Testis (tissue), 3 donors: Measurements from ENCODE around the gene SEMG2. TPM values are rescaled to one million over a fixed set of nuclear protein-coding genes. Genes with fewer than 3 reads are reported as not detected.

Experiments used
- DNase-seq: peaks from one replicate; pipeline ENCODE4 v3.0.0-alpha.2; 2019
- H3K27ac ChIP-seq, 2 donors: fragments of 200-600 bp; sonication (generic); one replicate each; pipeline ENCODE4 v1.5.1; 2019
- H3K27me3 ChIP-seq: fragments of 200-600 bp; sonication (generic); one replicate; pipeline ENCODE4 v1.5.1; 2019
- H3K36me3 ChIP-seq: fragments of 200-600 bp; sonication (generic); one replicate; pipeline ENCODE4 v1.5.1; 2017; ENCODE audit warnings: low read depth; ENCODE audit errors: missing control alignments
- H3K4me1 ChIP-seq: fragments of 200-600 bp; sonication (generic); one replicate; pipeline ENCODE4 v1.5.1; 2019
- H3K4me3 ChIP-seq, 2 donors: fragments of 200-600 bp; sonication (generic); one replicate each; pipeline ENCODE4 v1.5.1; 2017 to 2019
- H3K9me3 ChIP-seq: fragments of 200-600 bp; sonication (generic); one replicate; pipeline ENCODE4 v1.5.1; 2017
- POLR2A ChIP-seq: fragments of 450-650 bp; IDR thresholded peaks from one replicate; pipeline ENCODE4 v1.6.1; 2017; ENCODE audit warnings: antibody characterized with exemption, mild to moderate bottlenecking, moderate library complexity
- WGBS, 2 donors: methylation state at CpG; one replicate each; pipeline ENCODE4 v1.1.5; 2018; 5-methylcytosine and 5-hydroxymethylcytosine counted together
- intact Hi-C: fragments of 100-400 bp; cut with DNase I; formaldehyde crosslinking; loops from one replicate; pipeline ENCODE4 v1.15.1; 2023; ENCODE audit warnings: low total_unique reads
- polyA plus RNA-seq: library from polyadenylated mRNA; stranded (reverse); fragments of 350-450 nt; fragmentation: Illumina TruSeq; extraction: RNeasy Lipid Tissue Mini Kit (QIAGEN cat#74804); gene quantifications from one replicate; pipeline ENCODE4 v1.2.3, GENCODE V29; 2014; ENCODE audit warnings: low read depth, low replicate concordance; ENCODE audit not compliant: insufficient read depth
- total RNA-seq, 2 donors: library from RNA; depleted of rRNA; stranded (reverse); fragments of >200 nt; gene quantifications; one replicate each; pipeline ENCODE4 v1.2.3, GENCODE V29; 2016
- TF ChIP-seq, protein P1 (sequence below), 3 experiments: fragments of 450-650 bp in 2 of 3; fragments of 200-600 bp in 1 of 3; sonication (generic) in 1 of 3; IDR thresholded peaks; one replicate each; pipeline ENCODE4 v1.5.1; 2016 to 2019; ENCODE audit warnings: antibody characterized with exemption in 3 of 3, mild to moderate bottlenecking in 2 of 3, moderate library complexity in 1 of 3

SEMG2 gene
- total and polyA plus RNA-seq, 3 donors from 2014 or later = not detected

- no peak for DNase-seq
- TF ChIP-seq POLR2A = no peak
- TF ChIP-seq, protein P1, sequence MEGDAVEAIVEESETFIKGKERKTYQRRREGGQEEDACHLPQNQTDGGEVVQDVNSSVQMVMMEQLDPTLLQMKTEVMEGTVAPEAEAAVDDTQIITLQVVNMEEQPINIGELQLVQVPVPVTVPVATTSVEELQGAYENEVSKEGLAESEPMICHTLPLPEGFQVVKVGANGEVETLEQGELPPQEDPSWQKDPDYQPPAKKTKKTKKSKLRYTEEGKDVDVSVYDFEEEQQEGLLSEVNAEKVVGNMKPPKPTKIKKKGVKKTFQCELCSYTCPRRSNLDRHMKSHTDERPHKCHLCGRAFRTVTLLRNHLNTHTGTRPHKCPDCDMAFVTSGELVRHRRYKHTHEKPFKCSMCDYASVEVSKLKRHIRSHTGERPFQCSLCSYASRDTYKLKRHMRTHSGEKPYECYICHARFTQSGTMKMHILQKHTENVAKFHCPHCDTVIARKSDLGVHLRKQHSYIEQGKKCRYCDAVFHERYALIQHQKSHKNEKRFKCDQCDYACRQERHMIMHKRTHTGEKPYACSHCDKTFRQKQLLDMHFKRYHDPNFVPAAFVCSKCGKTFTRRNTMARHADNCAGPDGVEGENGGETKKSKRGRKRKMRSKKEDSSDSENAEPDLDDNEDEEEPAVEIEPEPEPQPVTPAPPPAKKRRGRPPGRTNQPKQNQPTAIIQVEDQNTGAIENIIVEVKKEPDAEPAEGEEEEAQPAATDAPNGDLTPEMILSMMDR (IDR thresholded peaks at IDR 0.05) = no peak
- H3K36me3 ChIP-seq = no peaks in the 10 kb centered on the region
- intact Hi-C loops = no loop called here
- H3K4me3 ChIP-seq = no peak overlapping the region
- WGBS, 2 donors = 68 to 80% methylated on average over 2 of the region's 2 CpGs
- no peak overlapping the region for H3K27ac ChIP-seq
- H3K27me3 ChIP-seq = no peaks in the 10 kb centered on the region
- H3K9me3 ChIP-seq = no peaks in the 10 kb centered on the region
- H3K4me1 ChIP-seq = no peaks in the 10 kb centered on the region
Measured at GRCh38 chr20:45179166-45179565, 42.0 kb upstream of the SEMG2 start.

DNA sequence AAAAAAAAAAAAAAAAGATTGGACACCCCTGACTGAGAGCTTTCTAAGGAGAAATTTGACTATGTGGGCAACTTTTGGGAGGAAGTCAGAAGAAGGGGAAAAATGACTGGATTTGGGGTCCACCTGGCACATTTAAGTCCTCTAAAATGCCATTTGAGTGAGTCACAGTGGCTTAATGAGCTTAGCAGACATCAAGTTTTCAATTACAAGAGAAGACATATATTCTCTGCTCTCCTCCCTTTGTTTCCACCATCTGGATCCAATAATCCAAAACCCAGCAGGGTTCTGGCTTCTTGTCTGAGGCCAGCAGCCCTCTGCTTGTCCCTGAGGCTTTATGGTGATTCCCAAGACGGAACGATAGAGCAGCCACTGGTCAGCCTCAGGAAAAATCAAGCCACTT, 39.5 kb upstream of the SEMG2 start:
- no peaks in the 10 kb centered on the region for H3K4me1 ChIP-seq
- no peak for DNase-seq
- H3K27ac ChIP-seq = no peak overlapping the region
- H3K9me3 ChIP-seq = no peaks in the 10 kb centered on the region
- H3K27me3 ChIP-seq = no peaks in the 10 kb centered on the region
- intact Hi-C loops = no loop called here
- WGBS, 2 donors = 60 to 88% methylated on average over 1 to 2 of the region's 2 CpGs
- H3K4me3 ChIP-seq = no peak overlapping the region
- TF ChIP-seq, protein P1 (IDR thresholded peaks at IDR 0.05) = no peak
- TF ChIP-seq POLR2A = no peak
- no peaks in the 10 kb centered on the region for H3K36me3 ChIP-seq

DNA sequence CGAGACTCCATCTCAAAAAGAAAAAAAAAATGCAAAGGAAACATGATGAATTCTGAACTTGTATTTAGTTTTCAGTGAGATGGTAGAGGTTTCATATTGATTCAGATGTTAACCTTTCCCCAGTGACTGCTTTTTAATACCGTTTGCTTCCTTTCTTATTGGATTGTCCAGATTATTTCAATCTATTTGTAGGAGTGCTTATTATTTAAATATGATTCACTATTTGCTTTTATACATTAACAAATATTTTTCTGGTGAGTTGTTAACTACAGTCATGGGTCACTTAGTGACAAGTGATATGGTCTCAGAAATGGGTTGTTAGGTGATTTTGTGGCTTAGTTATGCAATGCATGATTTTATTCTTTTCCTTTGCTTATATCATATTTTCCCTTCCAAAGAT, 38.1 kb upstream of the SEMG2 start:
- no peak overlapping the region for H3K27ac ChIP-seq
- H3K27me3 ChIP-seq = no peaks in the 10 kb centered on the region
- H3K36me3 ChIP-seq = no peaks in the 10 kb centered on the region
- TF ChIP-seq POLR2A = no peak
- TF ChIP-seq, protein P1 (IDR thresholded peaks at IDR 0.05) = no peak
- no peaks in the 10 kb centered on the region for H3K4me1 ChIP-seq
- 81 to 90% methylated on average over 2 of the region's 2 CpGs for WGBS, 2 donors
- no peak overlapping the region for H3K4me3 ChIP-seq
- no peak for DNase-seq
- intact Hi-C loops = no loop called here
- no peaks in the 10 kb centered on the region for H3K9me3 ChIP-seq

DNA sequence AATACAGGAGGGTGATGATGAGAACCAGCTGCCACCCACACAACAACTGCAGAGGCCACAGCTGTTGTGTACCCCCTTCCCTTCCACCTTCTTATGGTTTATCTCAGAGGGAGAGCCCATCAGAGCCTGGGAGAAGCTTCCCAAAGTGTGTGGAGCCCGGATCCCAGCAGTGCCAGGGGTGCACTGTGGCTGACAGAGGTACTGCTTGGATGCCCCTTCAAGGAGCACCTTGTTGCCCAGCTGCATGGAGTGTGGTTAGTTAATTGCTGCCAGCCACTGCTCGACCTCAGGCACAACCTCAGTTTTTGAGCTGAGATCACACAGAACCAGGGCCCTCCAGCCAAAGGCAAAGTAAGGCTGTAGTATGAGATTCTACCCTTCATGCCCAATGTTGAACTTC, 33.5 kb upstream of the SEMG2 start:
- H3K36me3 ChIP-seq = no peaks in the 10 kb centered on the region
- WGBS, 2 donors = 64 to 74% methylated on average over 2 of the region's 2 CpGs
- intact Hi-C loops = no loop called here
- no peaks in the 10 kb centered on the region for H3K9me3 ChIP-seq
- DNase-seq = no peak
- H3K27me3 ChIP-seq = no peaks in the 10 kb centered on the region
- no peaks in the 10 kb centered on the region for H3K4me1 ChIP-seq
- no peak for TF ChIP-seq POLR2A
- TF ChIP-seq, protein P1 (IDR thresholded peaks at IDR 0.05) = no peak
- no peak overlapping the region for H3K4me3 ChIP-seq
- H3K27ac ChIP-seq = no peak overlapping the region

- H3K27me3 ChIP-seq = no peaks in the 10 kb centered on the region
- H3K4me1 ChIP-seq = no peaks in the 10 kb centered on the region
- intact Hi-C loops = no loop called here
- no peak overlapping the region for H3K27ac ChIP-seq
- H3K9me3 ChIP-seq = no peaks in the 10 kb centered on the region
- TF ChIP-seq, protein P1 (IDR thresholded peaks at IDR 0.05) = no peak
- no peak for TF ChIP-seq POLR2A
- no peak overlapping the region for H3K4me3 ChIP-seq
- no peak for DNase-seq
- no peaks in the 10 kb centered on the region for H3K36me3 ChIP-seq
- 79 to 86% methylated on average over 3 of the region's 3 CpGs for WGBS, 2 donors
Measured at GRCh38 chr20:45189067-45189609, 32.0 kb upstream of the SEMG2 start.
